Fibroblast of skin of scalp (primary cell): ENCODE measurements around the gene ZNF12.
A peak's percentile ranks its signal among the peaks of the same experiment; 100 is the strongest.

Experiments
- DNase-seq: peaks from one replicate; pipeline ENCODE4 v3.0.0-alpha.2; 2013

The ZNF12 gene

GRCh38 chr7:6646465-6646864, 60.3 kb downstream of the ZNF12 start:
- DNase-seq = no peak

DNA sequence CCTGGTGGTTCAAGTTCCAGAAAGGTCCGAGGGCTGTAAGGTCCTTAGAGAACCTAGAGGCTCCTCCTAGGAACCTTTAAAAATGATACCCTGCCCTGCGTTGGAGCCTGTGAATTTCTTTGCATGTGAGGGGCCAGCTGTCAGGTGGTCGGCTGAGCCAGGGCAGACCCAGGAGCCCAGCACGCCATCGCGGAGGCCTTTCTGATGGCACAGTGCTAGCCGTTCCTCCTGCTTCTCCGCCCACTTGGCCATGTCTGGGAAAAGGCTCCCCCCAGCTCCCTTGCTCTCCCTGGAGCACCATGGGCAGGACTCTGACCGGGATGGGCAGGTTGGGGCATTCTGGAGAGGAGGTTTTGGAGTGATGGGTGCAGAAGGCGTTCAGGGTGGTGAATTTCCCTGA, 62.0 kb downstream of the ZNF12 start:
- DNase-seq = no peak

GRCh38 chr7:6643915-6644625, 62.7 kb downstream of the ZNF12 start:
- DNase-seq = no peak

DNA sequence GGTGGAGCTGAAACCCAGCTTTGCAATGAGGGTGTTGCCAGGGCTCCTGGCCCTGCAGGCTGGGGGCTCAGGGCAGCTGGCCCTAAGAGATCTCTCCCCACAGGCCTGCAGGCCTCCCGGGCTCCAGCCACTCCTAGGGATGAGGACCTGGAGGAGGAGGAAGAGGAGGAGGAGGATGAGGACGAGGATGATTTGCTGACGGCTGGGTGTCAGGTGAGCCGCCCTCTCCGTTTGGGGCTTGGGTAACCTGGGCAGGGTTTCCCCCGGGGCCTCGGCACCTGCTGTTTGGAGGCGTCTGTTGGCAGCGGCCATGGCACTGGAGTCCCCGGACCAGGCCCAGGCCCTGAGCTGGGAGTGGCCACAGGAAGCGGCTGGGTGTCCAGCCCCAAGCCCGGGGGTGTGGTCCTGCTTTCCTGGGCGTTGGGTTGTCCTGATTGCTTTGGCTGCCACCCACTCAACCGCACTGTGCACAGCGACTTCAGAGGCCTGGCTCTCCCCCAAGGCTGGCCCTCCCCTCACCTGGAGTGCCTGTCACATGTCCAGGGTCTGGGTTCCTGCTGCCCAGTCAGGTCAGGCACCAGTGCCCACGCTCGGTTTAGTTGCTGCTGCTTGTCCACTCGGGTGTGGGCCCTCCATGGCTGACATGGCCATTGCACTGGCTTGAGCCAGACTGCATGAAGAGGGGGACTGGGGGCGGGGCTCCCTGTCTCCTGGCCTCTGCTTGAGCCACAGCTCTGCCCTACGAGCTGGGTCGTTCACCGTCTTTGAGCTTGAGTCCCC, 63.7 kb downstream of the ZNF12 start:
- DNase-seq = no peak

DNA sequence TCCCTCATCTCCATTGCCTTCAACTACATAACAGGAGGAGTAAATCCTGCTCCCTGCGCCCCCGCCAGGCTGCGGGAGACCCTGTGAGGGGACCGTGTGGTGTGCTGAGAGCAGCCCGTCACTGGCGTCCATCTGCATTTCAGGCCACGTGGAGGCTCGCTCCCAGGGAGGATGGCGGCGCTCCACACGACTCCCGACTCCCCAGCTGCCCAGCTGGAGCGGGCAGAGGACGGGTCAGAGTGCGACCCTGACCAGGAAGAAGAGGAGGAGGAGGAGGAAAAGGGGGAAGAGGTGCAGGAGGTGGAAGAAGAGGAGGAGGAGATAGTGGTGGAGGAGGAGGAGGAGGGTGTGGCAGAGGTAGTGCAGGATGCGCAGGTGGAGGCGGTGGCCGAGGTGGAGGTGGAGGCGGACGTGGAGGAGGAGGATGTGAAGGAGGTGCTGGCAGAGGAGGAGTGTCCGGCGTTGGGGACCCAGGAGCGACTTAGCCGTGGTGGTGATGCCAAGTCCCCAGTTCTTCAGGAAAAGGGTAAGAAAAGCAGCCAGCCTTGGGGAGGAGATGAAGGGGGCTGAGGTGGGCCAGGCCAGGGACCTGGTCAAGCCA, 64.4 kb downstream of the ZNF12 start:
- no peak for DNase-seq

DNA sequence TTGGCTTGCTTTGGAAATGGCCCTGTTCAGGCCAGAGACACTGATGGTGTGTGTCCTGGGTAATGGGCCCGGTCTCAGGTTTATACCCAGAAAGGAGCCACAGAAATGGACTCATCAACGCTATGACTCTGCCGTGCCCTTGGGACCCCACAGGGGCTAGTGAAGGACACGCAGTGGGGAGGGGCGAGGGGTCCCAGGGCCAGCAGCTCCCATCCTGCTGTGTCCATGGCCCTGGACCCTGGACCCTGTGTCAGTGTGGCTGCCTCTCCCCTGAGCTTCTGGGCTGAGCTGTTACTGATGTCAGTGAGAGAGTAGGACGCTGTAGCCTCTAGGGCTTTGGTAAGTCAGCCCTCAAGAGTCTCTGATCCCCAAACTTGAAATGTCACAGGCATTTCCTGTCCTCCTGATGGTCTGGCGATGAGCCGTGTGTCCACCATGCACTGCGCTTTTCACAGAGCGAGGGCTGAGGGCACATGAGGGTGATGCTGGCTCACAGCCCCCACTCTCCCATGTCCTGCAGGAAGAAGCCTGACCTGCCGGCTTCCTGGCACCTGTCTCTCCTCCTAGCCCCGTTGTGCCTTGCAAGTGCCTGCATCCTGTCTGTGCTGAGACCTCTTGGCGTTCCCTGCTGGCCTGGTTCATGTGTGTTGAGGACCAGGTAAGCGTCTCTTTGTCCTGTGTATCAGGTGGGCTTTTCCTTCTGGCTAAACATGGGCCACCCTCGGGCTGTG, 65.3 kb downstream of the ZNF12 start:
- DNase-seq = no peak

DNA sequence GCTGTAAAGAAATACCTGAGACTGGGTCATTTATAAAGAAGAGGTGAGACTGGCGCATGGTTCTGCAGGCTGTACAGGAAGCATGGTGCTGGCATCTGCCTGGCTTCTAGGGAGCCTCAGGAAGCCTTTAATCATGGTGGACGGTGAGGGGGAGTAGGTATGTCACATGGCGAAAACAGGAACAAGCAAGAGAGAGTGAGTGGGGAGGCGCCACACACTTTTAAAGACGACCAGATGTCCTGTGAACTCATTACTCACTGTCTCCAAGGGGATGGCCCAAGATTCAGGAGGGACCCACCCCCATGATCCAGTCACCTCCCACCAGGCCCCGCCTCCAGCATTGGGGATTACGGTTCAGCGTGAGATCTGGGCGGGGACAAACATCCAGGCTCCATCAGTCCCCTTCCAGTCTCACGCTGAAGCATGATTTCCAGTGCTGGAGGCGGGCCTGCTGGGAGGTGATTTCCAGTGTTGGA, 66.5 kb downstream of the ZNF12 start:
- DNase-seq = peak; percentile 44

GRCh38 chr7:6639627-6640026, 67.1 kb downstream of the ZNF12 start:
- DNase-seq = no peak

DNA sequence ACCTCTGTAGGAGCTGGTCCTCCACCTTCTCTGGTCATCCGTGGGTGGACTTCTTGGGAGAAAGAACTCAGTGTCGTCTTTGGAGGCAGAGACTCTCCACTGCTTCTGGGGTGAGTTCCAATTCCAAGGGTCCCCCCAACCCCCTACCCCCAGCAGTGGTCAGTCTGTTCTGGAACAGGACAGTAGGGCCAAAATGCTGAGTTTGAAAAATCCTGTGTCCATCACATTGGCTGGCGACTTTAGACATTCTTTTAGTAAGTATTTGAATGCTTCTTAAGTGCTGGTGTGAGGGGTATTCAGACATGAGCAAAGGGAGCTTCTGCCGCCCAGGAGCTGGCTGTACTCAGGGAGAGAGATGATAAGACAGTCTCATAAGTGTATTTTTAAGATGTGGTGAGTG, 67.7 kb downstream of the ZNF12 start:
- DNase-seq = no peak
